Loucy (cell line): ENCODE data around the gene HDGF.

Source experiments
- CTCF ChIP-seq: fragments of 200-600 bp; sonication (generic); conservative IDR thresholded peaks from 2 replicates; pipeline ENCODE4 v1.5.1; 2014; ENCODE audit warnings: mild to moderate bottlenecking, antibody characterized with exemption, low read length
- EZH2phosphoT487 ChIP-seq: fragments of 200-600 bp; IDR thresholded peaks from 2 replicates; pipeline ENCODE4 v1.6.1; 2018; ENCODE audit warnings: antibody characterized with exemption, mild to moderate bottlenecking, moderate library complexity, borderline replicate concordance

GRCh38 chr1:156692441-156692924 lies 59.0 kb downstream of the HDGF start:
- TF ChIP-seq CTCF = no peak
- no peak for TF ChIP-seq EZH2phosphoT487
